A549 (cell line): ENCODE measurements around the gene OLR1. TPM values are rescaled to one million over a fixed set of nuclear protein-coding genes. Genes with fewer than 3 reads are reported as not detected.
A peak's percentile ranks its signal among the peaks of the same experiment; 100 is the strongest.

Source experiments
- ATAC-seq, 2 experiments: fragments of 200-7000 bp in 1 of 2; fragments of >200 bp in 1 of 2; cut with Nextera tagmentation in 1 of 2; cut with Tn5 transposase in 1 of 2; 3 replicates each; pipeline versions ENCODE4 v1.8.0 to v1.9.1; 2018 to 2020; ENCODE audit warnings: mild to moderate bottlenecking in 1 of 2, moderate library complexity in 1 of 2
- CTCF ChIA-PET: fragments of 300-600 bp; sonication (Branson Sonifier 250); formaldehyde crosslinking; extraction: SDS; loops from one replicate; lab custom pipeline; 2021; ENCODE audit warnings: antibody characterized with exemption, inconsistent platforms; lab: Yijun Ruan, JAX
- POLR2A ChIA-PET: fragments of 350-600 bp; formaldehyde crosslinking; extraction: SDS; loops from one replicate; lab custom pipeline; 2021; ENCODE audit warnings: antibody characterized with exemption, inconsistent platforms; lab: Yijun Ruan, JAX
- DNase-seq, 2 experiments: peaks; one replicate each; pipeline versions ENCODE4 v3.0.0 to v3.0.0-alpha.2; 2011 to 2016; ENCODE audit warnings: low read depth in 1 of 2, low spot score in 1 of 2
- FAIRE-seq: peaks from 2 replicates; lab custom pipeline; 2011; peaks lifted over from hg19 to GRCh38; lab: Jason Lieb, UNC
- H3K27ac ChIP-seq, 2 experiments: fragments of >200 bp; sonication (Bioruptor Twin); formaldehyde crosslinking; 3 replicates each; pipeline ENCODE4 v1.5.1; 2016 to 2017
- H3K4me1 ChIP-seq: fragments of >200 bp; sonication (Bioruptor Twin); formaldehyde crosslinking; 3 replicates; pipeline ENCODE4 v1.6.1; 2016
- H3K4me2 ChIP-seq: fragments of >200 bp; sonication (Bioruptor Twin); formaldehyde crosslinking; 3 replicates; pipeline ENCODE4 v1.6.1; 2016
- H3K4me3 ChIP-seq: fragments of >200 bp; sonication (Bioruptor Twin); formaldehyde crosslinking; 3 replicates; pipeline ENCODE4 v1.5.1; 2016
- H3K9me3 ChIP-seq: fragments of >200 bp; sonication (Bioruptor Twin); formaldehyde crosslinking; 3 replicates; pipeline ENCODE4 v1.6.1; 2016
- BHLHE40 ChIP-seq: IDR thresholded peaks from 2 replicates; pipeline ENCODE4 v1.6.1; 2012; ENCODE audit warnings: low read depth, low read length, inconsistent platforms
- CBX8 ChIP-seq: fragments of 200-600 bp; sonication (generic); IDR thresholded peaks from 2 replicates; pipeline ENCODE4 v1.6.1; 2016
- CEBPB ChIP-seq, 2 experiments: fragments of >200 bp in 1 of 2; sonication (Bioruptor Twin) in 1 of 2; formaldehyde crosslinking in 1 of 2; IDR thresholded peaks; 2 replicates each; pipeline ENCODE4 v1.6.1; 2012 to 2016
- CHD4 ChIP-seq: fragments of 200-600 bp; sonication (generic); IDR thresholded peaks from 2 replicates; pipeline ENCODE4 v1.6.1; 2016; ENCODE audit warnings: antibody characterized with exemption, mild to moderate bottlenecking, borderline replicate concordance
- CTCF ChIP-seq: fragments of >200 bp; sonication (Bioruptor Twin); formaldehyde crosslinking; IDR thresholded peaks from 3 replicates; pipeline ENCODE4 v1.5.1; 2016
- ELK1 ChIP-seq: fragments of 150-350 bp; IDR thresholded peaks from 2 replicates; pipeline ENCODE4 v1.6.1; 2014; ENCODE audit warnings: low read depth, mild to moderate bottlenecking, low read length
- EP300 ChIP-seq, 2 experiments: fragments of >200 bp; sonication (Bioruptor Twin); formaldehyde crosslinking; IDR thresholded peaks; 2 replicates in 1 of 2; 3 replicates in 1 of 2; pipeline ENCODE4 v1.6.1; 2016 to 2017
- FOSL2 ChIP-seq, 2 experiments: fragments of 450-650 bp in 1 of 2; fragments of >200 bp in 1 of 2; sonication (Bioruptor Twin) in 1 of 2; formaldehyde crosslinking; IDR thresholded peaks; 2 replicates each; pipeline versions ENCODE4 v1.5.0 to v1.6.1; 2016 to 2020; ENCODE audit warnings: mild to moderate bottlenecking in 1 of 2, moderate library complexity in 1 of 2
- FOXS1 ChIP-seq: fragments of 250-450 bp; sonication (Bioruptor Pico); IDR thresholded peaks from 2 replicates; pipeline ENCODE4 v1.5.0; 2020; ENCODE audit warnings: mild to moderate bottlenecking, moderate library complexity
- GATA3 ChIP-seq: IDR thresholded peaks from 2 replicates; pipeline ENCODE4 v1.6.1; 2012; ENCODE audit warnings: borderline replicate concordance
- HES2 ChIP-seq: fragments of >200 bp; sonication (Bioruptor Twin); formaldehyde crosslinking; IDR thresholded peaks from 2 replicates; pipeline ENCODE4 v1.6.1; 2016
- HOXB13 ChIP-seq: fragments of 250-450 bp; sonication (Bioruptor Pico); IDR thresholded peaks from 2 replicates; pipeline ENCODE4 v1.5.0; 2020; ENCODE audit warnings: low read depth, mild to moderate bottlenecking, moderate library complexity
- HOXB5 ChIP-seq: fragments of 250-450 bp; sonication (Bioruptor Pico); IDR thresholded peaks from 2 replicates; pipeline ENCODE4 v1.5.0; 2020; ENCODE audit warnings: mild to moderate bottlenecking, moderate library complexity
- JUNB ChIP-seq: fragments of >200 bp; sonication (Bioruptor Twin); formaldehyde crosslinking; IDR thresholded peaks from 2 replicates; pipeline ENCODE4 v1.6.1; 2016
- KDM1A ChIP-seq: fragments of 200-600 bp; sonication (generic); IDR thresholded peaks from 2 replicates; pipeline ENCODE4 v1.6.1; 2016; ENCODE audit warnings: low read depth, mild to moderate bottlenecking
- MAFK ChIP-seq: fragments of 450-650 bp; IDR thresholded peaks from 2 replicates; pipeline ENCODE4 v1.6.1; 2014; ENCODE audit not compliant: partially characterized antibody
- MAZ ChIP-seq: fragments of 150-350 bp; IDR thresholded peaks from 2 replicates; pipeline ENCODE4 v1.6.1; 2014; ENCODE audit warnings: antibody characterized with exemption, low read depth, low read length, borderline replicate concordance
- MYC ChIP-seq: IDR thresholded peaks from 2 replicates; pipeline ENCODE4 v1.6.1; 2012; ENCODE audit warnings: mild to moderate bottlenecking, inconsistent platforms, low read length, improper control_type of control experiment, borderline replicate concordance
- NFE2L2 ChIP-seq: fragments of 150-350 bp; conservative IDR thresholded peaks from 2 replicates; pipeline ENCODE4 v1.6.1; 2014; ENCODE audit warnings: low read length
- NPAS2 ChIP-seq: fragments of 250-450 bp; sonication (Bioruptor Pico); IDR thresholded peaks from 2 replicates; pipeline ENCODE4 v1.8.0; 2022; ENCODE audit warnings: mild to moderate bottlenecking, moderate library complexity, borderline replicate concordance
- POLR2A ChIP-seq: IDR thresholded peaks from 2 replicates; pipeline ENCODE4 v1.6.1; 2012; ENCODE audit warnings: mild to moderate bottlenecking, low read length
- RAD21 ChIP-seq, 2 experiments: fragments of >200 bp in 1 of 2; sonication (Bioruptor Twin) in 1 of 2; formaldehyde crosslinking in 1 of 2; IDR thresholded peaks in 1 of 2; conservative IDR thresholded peaks in 1 of 2; 2 replicates in 1 of 2; 3 replicates in 1 of 2; pipeline ENCODE4 v1.6.1; 2012 to 2018; ENCODE audit warnings: inconsistent platforms in 1 of 2
- RARB ChIP-seq: fragments of 250-450 bp; sonication (Bioruptor Pico); IDR thresholded peaks from 2 replicates; pipeline ENCODE4 v1.8.0; 2021; ENCODE audit warnings: mild to moderate bottlenecking, moderate library complexity
- SREBF2 ChIP-seq: fragments of 450-650 bp; IDR thresholded peaks from 2 replicates; pipeline ENCODE4 v1.6.1; 2014; ENCODE audit warnings: mild to moderate bottlenecking, moderate library complexity
- TFCP2L1 ChIP-seq: fragments of 250-450 bp; sonication (Bioruptor Pico); IDR thresholded peaks from 2 replicates; pipeline ENCODE4 v1.5.0; 2021; ENCODE audit warnings: mild to moderate bottlenecking
- ZFP36 ChIP-seq: fragments of 450-650 bp; IDR thresholded peaks from 2 replicates; pipeline ENCODE4 v1.6.1; 2014; ENCODE audit warnings: borderline replicate concordance; ENCODE audit not compliant: partially characterized antibody
- ZNF302 ChIP-seq: fragments of 250-450 bp; sonication (Bioruptor Pico); IDR thresholded peaks from 2 replicates; pipeline ENCODE4 v1.9.0; 2021; ENCODE audit warnings: inconsistent platforms, mild to moderate bottlenecking, moderate library complexity
- ZSCAN20 ChIP-seq: fragments of 250-450 bp; sonication (Bioruptor Pico); IDR thresholded peaks from 2 replicates; pipeline ENCODE4 v1.8.0; 2022; ENCODE audit warnings: mild to moderate bottlenecking, moderate library complexity
- WGBS: methylation state at CpG from one replicate; pipeline ENCODE4 v1.1.6; 2017; ENCODE audit errors: missing lambda C conversion rate; 5-methylcytosine and 5-hydroxymethylcytosine counted together
- polyA plus RNA-seq, 4 experiments: library from polyadenylated mRNA; depleted of rRNA in 3 of 4; stranded (reverse); fragments of >200 nt; fragmentation: RNase III in 1 of 4; extraction: RNeasy Plus Mini Kit Qiagen cat#74134 plus additional on column Dnase treatment in 1 of 4; gene quantifications; 2 replicates in 3 of 4; 3 replicates in 1 of 4; pipeline ENCODE4 v1.2.3, GENCODE V29; 2011 to 2017
- TF ChIP-seq, protein P1 (sequence below): IDR thresholded peaks from 2 replicates; pipeline ENCODE4 v1.6.1; 2012; ENCODE audit warnings: low read depth, borderline replicate concordance
- TF ChIP-seq, protein P2 (sequence below): fragments of 450-650 bp; IDR thresholded peaks from 2 replicates; pipeline ENCODE4 v1.6.1; 2014; ENCODE audit warnings: antibody characterized with exemption
- TF ChIP-seq, protein P3 (sequence below): fragments of 250-450 bp; sonication (Bioruptor Pico); IDR thresholded peaks from 2 replicates; pipeline ENCODE4 v1.5.0; 2020; ENCODE audit warnings: low read depth, mild to moderate bottlenecking, moderate library complexity

OLR1 gene
- polyA plus RNA-seq, 2 of the 4 experiments (the other 2 are of a cell fraction): 0.59 to 0.92 TPM

GRCh38 chr12:10212739-10213131 is 40.8 kb upstream of the OLR1 start, which contains the start of gene GABARAPL1 (continued):
- TF ChIP-seq HOXB5 (CRISPR knock-in tag) (no peak), NFE2L2 (no peak), MAZ (no peak), HOXB13 (CRISPR knock-in tag) (no peak), CEBPB (IDR thresholded peaks at IDR 0.05) (no peak), NPAS2 (CRISPR knock-in tag) (no peak)

DNA sequence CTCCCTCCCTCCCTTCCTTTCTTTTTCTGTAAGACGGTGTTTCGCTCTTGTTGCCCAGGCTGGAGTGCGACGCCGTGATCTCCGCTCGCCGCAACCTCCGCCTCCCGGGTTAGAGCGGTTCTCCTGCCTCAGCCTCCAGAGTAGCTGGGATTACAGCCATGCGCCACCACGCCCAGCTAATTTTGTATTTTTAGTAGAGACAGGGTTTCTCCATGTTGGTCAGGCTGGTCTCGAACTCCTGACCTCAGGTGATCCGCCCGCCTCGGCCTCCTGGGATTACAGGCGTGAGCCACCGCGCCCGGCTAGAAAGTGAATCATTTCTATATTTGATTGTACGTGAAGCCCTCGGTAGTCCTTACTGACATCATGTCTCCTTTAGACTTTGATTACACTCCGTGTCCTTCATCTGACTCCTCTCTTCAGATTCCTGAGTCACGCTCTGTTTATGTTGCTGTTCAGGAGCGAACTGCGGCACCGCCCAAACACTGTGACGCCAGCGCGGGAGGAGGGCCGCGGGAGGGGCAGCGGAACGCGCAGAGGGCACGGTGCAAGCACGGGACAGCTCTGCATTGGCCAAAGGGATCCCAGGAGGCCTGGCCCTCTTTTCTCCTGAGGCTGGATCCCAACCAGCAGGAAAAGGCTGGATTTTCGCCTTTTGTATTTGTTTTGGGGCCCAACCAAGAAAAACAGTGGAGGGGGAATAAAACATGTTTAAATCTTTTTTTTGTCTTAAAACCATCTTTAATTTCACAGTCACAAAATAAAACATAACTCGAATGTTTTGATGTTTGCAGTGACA is 40.2 kb upstream of the OLR1 start:
- 10% methylated on average over 40 of the region's 40 CpGs for WGBS
- CTCF ChIA-PET: interaction anchor here (0.6 to 2.0 kb wide), 5 partner anchors 15 to 538 kb away, joined by 3 to 9 read pairs (median 3); no protein-coding TSS in a partner anchor
- Histone ChIP-seq H3K4me2 (peak overlapping the region; percentile 74), H3K27ac (peak overlapping the region; percentile 77 to 90), H3K4me3 (peak overlapping the region; percentile 95), H3K4me1 (peaks cover 17% of the 10 kb centered on the region), H3K9me3 (no peaks in the 10 kb centered on the region)
- POLR2A ChIA-PET: interaction anchor here (1.0 to 2.6 kb wide), 3 partner anchors 17 to 58 kb away, joined by 3 to 17 read pairs (median 3); no protein-coding TSS in a partner anchor
- DNase-seq (peak; percentile 98 to 99), ATAC-seq (peak; percentile 89 to 94), FAIRE-seq (peak; percentile 13)
- TF ChIP-seq TFCP2L1 (CRISPR knock-in tag) (0 out of 2 replicates have a peak, but pooled peaks have one; percentile 6), ZSCAN20 (CRISPR knock-in tag) (0 out of 2 replicates have a peak, but pooled peaks have one; percentile 6), POLR2A (no peak), MAZ (peak; percentile 97), RARB (peak; percentile 58; the same call in 1 of the 2 replicates), ZNF302 (CRISPR knock-in tag) (no peak), FOXS1 (CRISPR knock-in tag) (peak; percentile 6; the same call in 1 of the 2 replicates), HOXB13 (CRISPR knock-in tag) (no peak), HOXB5 (CRISPR knock-in tag) (no peak; the same call in 1 of the 2 replicates), GATA3 (peak; percentile 74), EP300 (IDR thresholded peaks at IDR 0.05) (peak in 1 of 2 experiments; percentile 14; a peak in 2 of 5 replicates), KDM1A (peak; percentile 39; the same call in 1 of the 2 replicates), MAFK (peak; percentile 91), NPAS2 (CRISPR knock-in tag) (no peak), CBX8 (no peak), ELK1 (no peak), CTCF (no peak), SREBF2 (peak; percentile 39; the same call in 1 of the 2 replicates), JUNB (no peak; the same call in none of the 2 replicates), NFE2L2 (peak; percentile 77), HES2 (no peak), FOSL2 (IDR thresholded peaks at IDR 0.05) (peak; percentile 50), FOSL2 (CRISPR knock-in tag; IDR thresholded peaks at IDR 0.05) (peak; percentile 90), MYC (peak; percentile 26; the same call in 1 of the 2 replicates), BHLHE40 (peak; percentile 84), RAD21 (conservative IDR thresholded peaks at IDR 0.05 in 1 of 2, IDR thresholded peaks at IDR 0.05 in 1 of 2) (no peak), CHD4 (no peak), ZFP36 (no peak)
- TF ChIP-seq, protein P1, sequence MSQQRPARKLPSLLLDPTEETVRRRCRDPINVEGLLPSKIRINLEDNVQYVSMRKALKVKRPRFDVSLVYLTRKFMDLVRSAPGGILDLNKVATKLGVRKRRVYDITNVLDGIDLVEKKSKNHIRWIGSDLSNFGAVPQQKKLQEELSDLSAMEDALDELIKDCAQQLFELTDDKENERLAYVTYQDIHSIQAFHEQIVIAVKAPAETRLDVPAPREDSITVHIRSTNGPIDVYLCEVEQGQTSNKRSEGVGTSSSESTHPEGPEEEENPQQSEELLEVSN: no peak
- TF ChIP-seq, protein P2, sequence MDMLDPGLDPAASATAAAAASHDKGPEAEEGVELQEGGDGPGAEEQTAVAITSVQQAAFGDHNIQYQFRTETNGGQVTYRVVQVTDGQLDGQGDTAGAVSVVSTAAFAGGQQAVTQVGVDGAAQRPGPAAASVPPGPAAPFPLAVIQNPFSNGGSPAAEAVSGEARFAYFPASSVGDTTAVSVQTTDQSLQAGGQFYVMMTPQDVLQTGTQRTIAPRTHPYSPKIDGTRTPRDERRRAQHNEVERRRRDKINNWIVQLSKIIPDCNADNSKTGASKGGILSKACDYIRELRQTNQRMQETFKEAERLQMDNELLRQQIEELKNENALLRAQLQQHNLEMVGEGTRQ: 0 out of 2 replicates have a peak, but pooled peaks have one; percentile 11
- TF ChIP-seq, protein P3, sequence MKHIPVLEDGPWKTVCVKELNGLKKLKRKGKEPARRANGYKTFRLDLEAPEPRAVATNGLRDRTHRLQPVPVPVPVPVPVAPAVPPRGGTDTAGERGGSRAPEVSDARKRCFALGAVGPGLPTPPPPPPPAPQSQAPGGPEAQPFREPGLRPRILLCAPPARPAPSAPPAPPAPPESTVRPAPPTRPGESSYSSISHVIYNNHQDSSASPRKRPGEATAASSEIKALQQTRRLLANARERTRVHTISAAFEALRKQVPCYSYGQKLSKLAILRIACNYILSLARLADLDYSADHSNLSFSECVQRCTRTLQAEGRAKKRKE (CRISPR knock-in tag): no peak
